Lower leg skin (tissue), 3 donors: ENCODE data around the gene UBE2L6.

Source experiments
- CTCF ChIP-seq, 3 donors: fragments of 450-650 bp; IDR thresholded peaks; one replicate each; pipeline ENCODE4 v1.5.1; 2016; ENCODE audit warnings: antibody characterized with exemption in 3 of 3, mild to moderate bottlenecking in 3 of 3, moderate library complexity in 2 of 3
- POLR2A ChIP-seq, 2 donors: fragments of 450-650 bp; IDR thresholded peaks; one replicate each; pipeline ENCODE4 v1.6.1; 2016 to 2017; ENCODE audit warnings: antibody characterized with exemption in 2 of 2, mild to moderate bottlenecking in 1 of 2, moderate library complexity in 1 of 2

- TF ChIP-seq POLR2A (IDR thresholded peaks at IDR 0.05) = no peak
- TF ChIP-seq CTCF (IDR thresholded peaks at IDR 0.05) = no peak
These were observed 15.0 kb downstream of the UBE2L6 start for GRCh38 chr11:57552479-57552878.
